Duodenal mucosa (tissue), 2 donors: ENCODE results near the gene PLXNC1.
A peak's percentile ranks its signal among the peaks of the same experiment; 100 is the strongest.

ENCODE experiments used
- H3K27ac ChIP-seq: one replicate; pipeline ENCODE4 v1.7.0; 2013; ENCODE audit warnings: low read depth, low read length
- H3K27me3 ChIP-seq, 2 donors: one replicate each; pipeline ENCODE4 v1.7.0; 2013; ENCODE audit warnings: low read length in 2 of 2, control low read depth in 1 of 2; ENCODE audit not compliant: insufficient read depth in 2 of 2, control insufficient read depth in 1 of 2
- H3K36me3 ChIP-seq, 2 donors: one replicate each; pipeline ENCODE4 v1.7.0; 2013; ENCODE audit warnings: low read length in 2 of 2, control low read depth in 1 of 2; ENCODE audit not compliant: insufficient read depth in 2 of 2, control insufficient read depth in 1 of 2
- H3K4me1 ChIP-seq, 2 donors: one replicate each; pipeline ENCODE4 v1.7.0; 2013; ENCODE audit warnings: low read length in 2 of 2, control low read depth in 1 of 2; ENCODE audit not compliant: insufficient read depth in 2 of 2, control insufficient read depth in 1 of 2
- H3K4me3 ChIP-seq, 2 donors: one replicate each; pipeline ENCODE4 v1.7.0; 2013; ENCODE audit warnings: low read length in 2 of 2, low read depth in 1 of 2
- H3K9ac ChIP-seq, 2 donors: one replicate each; pipeline ENCODE4 v1.7.0; 2013; ENCODE audit warnings: low read length in 2 of 2, low read depth in 1 of 2
- H3K9me3 ChIP-seq, 2 donors: one replicate each; pipeline ENCODE4 v1.7.0; 2013; ENCODE audit warnings: low read length in 2 of 2, control low read depth in 1 of 2; ENCODE audit not compliant: control insufficient read depth in 1 of 2

PLXNC1 gene

GRCh38 chr12:94200069-94200468, 51.7 kb downstream of the PLXNC1 start:
- Histone ChIP-seq H3K4me3 (no peak overlapping the region), H3K27ac (no peak overlapping the region), H3K4me1 (peaks cover 0 to 8% of the 10 kb centered on the region in 2 donors), H3K27me3 (no peaks in the 10 kb centered on the region), H3K9ac (no peak overlapping the region), H3K36me3 (no peaks in the 10 kb centered on the region), H3K9me3 (no peaks in the 10 kb centered on the region)

GRCh38 chr12:94200695-94201094, 52.3 kb downstream of the PLXNC1 start:
- H3K4me3 ChIP-seq = no peak overlapping the region
- H3K36me3 ChIP-seq = no peaks in the 10 kb centered on the region
- no peak overlapping the region for H3K9ac ChIP-seq

GRCh38 chr12:94202245-94203180, 54.1 kb downstream of the PLXNC1 start:
- Histone ChIP-seq H3K4me3 (no peak overlapping the region), H3K9me3 (no peaks in the 10 kb centered on the region), H3K27me3 (no peaks in the 10 kb centered on the region), H3K4me1 (peaks cover 5 to 12% of the 10 kb centered on the region in 2 donors), H3K9ac (no peak overlapping the region), H3K27ac (no peak overlapping the region), H3K36me3 (no peaks in the 10 kb centered on the region)

More at GRCh38 chr12:94200695-94201094, 52.3 kb downstream of the PLXNC1 start:
- H3K27ac ChIP-seq = no peak overlapping the region
- H3K27me3 ChIP-seq = no peaks in the 10 kb centered on the region
- H3K9me3 ChIP-seq = no peaks in the 10 kb centered on the region
- H3K4me1 ChIP-seq = peaks cover 3 to 10% of the 10 kb centered on the region in 2 donors

- Histone ChIP-seq H3K36me3 (no peaks in the 10 kb centered on the region), H3K4me1 (peaks cover 5 to 12% of the 10 kb centered on the region in 2 donors), H3K27me3 (no peaks in the 10 kb centered on the region), H3K27ac (no peak overlapping the region), H3K4me3 (no peak overlapping the region), H3K9me3 (no peaks in the 10 kb centered on the region), H3K9ac (no peak overlapping the region)
These were observed 54.8 kb downstream of the PLXNC1 start for GRCh38 chr12:94203181-94203546.

GRCh38 chr12:94203796-94204195, 55.4 kb downstream of the PLXNC1 start:
- H3K36me3 ChIP-seq = no peaks in the 10 kb centered on the region
- H3K4me1 ChIP-seq = peaks cover 5 to 12% of the 10 kb centered on the region in 2 donors
- H3K9me3 ChIP-seq = no peaks in the 10 kb centered on the region
- H3K4me3 ChIP-seq = no peak overlapping the region
- H3K27me3 ChIP-seq = no peaks in the 10 kb centered on the region
- H3K27ac ChIP-seq = no peak overlapping the region
- no peak overlapping the region for H3K9ac ChIP-seq

GRCh38 chr12:94204499-94205247, 56.3 kb downstream of the PLXNC1 start:
- peaks cover 5 to 12% of the 10 kb centered on the region in 2 donors for H3K4me1 ChIP-seq
- H3K9me3 ChIP-seq = no peaks in the 10 kb centered on the region
- no peaks in the 10 kb centered on the region for H3K27me3 ChIP-seq
- H3K27ac ChIP-seq = no peak overlapping the region
- H3K36me3 ChIP-seq = no peaks in the 10 kb centered on the region
- no peak overlapping the region for H3K9ac ChIP-seq
- no peak overlapping the region for H3K4me3 ChIP-seq

GRCh38 chr12:94205822-94206221, 57.4 kb downstream of the PLXNC1 start:
- Histone ChIP-seq H3K27ac (no peak overlapping the region), H3K4me1 (peaks cover 5 to 12% of the 10 kb centered on the region in 2 donors), H3K36me3 (peaks cover 0 to 4% of the 10 kb centered on the region in 2 donors), H3K9me3 (no peaks in the 10 kb centered on the region), H3K9ac (no peak overlapping the region), H3K4me3 (no peak overlapping the region), H3K27me3 (no peaks in the 10 kb centered on the region)

- Histone ChIP-seq H3K9me3 (no peaks in the 10 kb centered on the region), H3K4me3 (no peak overlapping the region), H3K27ac (no peak overlapping the region), H3K36me3 (peaks cover 0 to 4% of the 10 kb centered on the region in 2 donors), H3K9ac (no peak overlapping the region), H3K27me3 (no peaks in the 10 kb centered on the region), H3K4me1 (peaks cover 5 to 12% of the 10 kb centered on the region in 2 donors)
These were observed 58.5 kb downstream of the PLXNC1 start for GRCh38 chr12:94206886-94207285.

GRCh38 chr12:94207467-94207848, 59.1 kb downstream of the PLXNC1 start:
- Histone ChIP-seq H3K36me3 (peaks cover 0 to 4% of the 10 kb centered on the region in 2 donors), H3K27ac (no peak overlapping the region), H3K27me3 (no peaks in the 10 kb centered on the region), H3K9me3 (no peaks in the 10 kb centered on the region), H3K4me1 (peaks cover 5 to 10% of the 10 kb centered on the region in 2 donors), H3K4me3 (no peak overlapping the region), H3K9ac (peak overlapping the region in 1 of 2 donors; percentile 7)
